Nephron (organoid): ENCODE results near the gene ZNF610.
A peak's percentile ranks its signal among the peaks of the same experiment; 100 is the strongest.
"Not testable (repeated sequence)": the region's sequence is repeated elsewhere in the genome, so short reads cannot be mapped to it uniquely, and the experiment has no call there.

Experiments
- H3K27ac Mint-ChIP-seq, 3 experiments: 2 replicates each; pipeline ENCODE4 v1.8.0; 2020; ENCODE audit warnings: mixed read lengths in 3 of 3, mild to moderate bottlenecking in 2 of 3, moderate library complexity in 1 of 3
- H3K27me3 Mint-ChIP-seq: 2 replicates; pipeline ENCODE4 v1.8.0; 2021; ENCODE audit warnings: low read depth, mild to moderate bottlenecking, moderate library complexity, mixed read lengths
- H3K36me3 Mint-ChIP-seq: 2 replicates; pipeline ENCODE4 v1.8.0; 2020; ENCODE audit warnings: low read depth, mixed read lengths
- H3K4me1 Mint-ChIP-seq: 2 replicates; pipeline ENCODE4 v1.8.0; 2020; ENCODE audit warnings: mixed read lengths
- H3K4me3 Mint-ChIP-seq, 3 experiments: 2 replicates each; pipeline ENCODE4 v1.8.0; 2020; ENCODE audit warnings: mild to moderate bottlenecking in 3 of 3, mixed read lengths in 3 of 3, moderate library complexity in 2 of 3
- H3K9me3 Mint-ChIP-seq: 2 replicates; pipeline ENCODE4 v1.8.0; 2020; ENCODE audit warnings: mixed read lengths
- TF ChIP-seq, protein P1 (sequence below), 3 experiments: fragments of 200-600 bp; sonication (generic); IDR thresholded peaks; one replicate each; pipeline ENCODE4 v1.5.0; 2021; ENCODE audit warnings: antibody characterized with exemption in 3 of 3; ENCODE audit not compliant: unreplicated experiment in 3 of 3

The ZNF610 gene

DNA sequence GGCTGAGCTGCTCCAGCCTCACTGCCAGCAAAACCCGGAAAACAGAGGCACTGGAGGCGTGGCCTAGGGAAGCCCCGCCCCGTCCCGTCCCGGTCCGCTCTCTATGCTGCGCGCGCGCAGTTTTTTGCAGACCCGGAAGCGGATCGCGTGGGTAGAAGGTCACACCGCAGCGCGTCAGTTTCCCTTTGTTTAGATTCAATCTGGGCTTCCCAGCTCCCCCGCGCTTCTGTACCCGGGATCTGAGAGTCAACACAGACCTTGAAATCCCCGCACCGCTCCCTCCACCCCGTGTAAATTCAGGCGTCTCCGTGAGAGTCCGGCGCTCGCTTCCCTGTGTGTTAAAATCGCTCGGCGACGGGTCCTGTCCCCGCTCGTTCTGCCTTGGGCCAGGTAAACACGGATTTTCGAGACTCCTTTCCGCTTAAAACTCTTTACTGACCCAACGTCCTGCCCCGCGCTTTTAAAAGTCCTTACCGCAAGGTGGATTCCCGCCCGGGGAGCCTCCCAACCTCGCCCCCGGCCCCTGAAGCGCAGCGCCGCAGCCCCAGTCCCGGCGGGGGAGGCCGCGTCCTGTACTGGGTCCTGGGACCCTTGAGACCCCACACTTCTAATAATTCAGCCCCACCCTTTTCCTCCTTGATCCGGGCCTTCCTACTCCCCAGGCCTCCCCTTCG is at the start of gene ZNF610:
Gene ZNF610 (plus strand): TSS at position 127 of the 674 bp plus-strand sequence. CDS start 12,930 bp downstream, outside the sequence.
- Mint-ChIP-seq H3K4me1 (peaks cover 18% of the 10 kb centered on the region), H3K27me3 (no peaks in the 10 kb centered on the region), H3K9me3 (peaks cover 26% of the 10 kb centered on the region), H3K27ac (peak within 1 kb of the TSS; percentile 87 to 97 (median 93)), H3K36me3 (peaks cover 57% of the 10 kb centered on the region), H3K4me3 (peak within 1 kb of the TSS; percentile 96 to 98 (median 96))
- TF ChIP-seq, protein P1, sequence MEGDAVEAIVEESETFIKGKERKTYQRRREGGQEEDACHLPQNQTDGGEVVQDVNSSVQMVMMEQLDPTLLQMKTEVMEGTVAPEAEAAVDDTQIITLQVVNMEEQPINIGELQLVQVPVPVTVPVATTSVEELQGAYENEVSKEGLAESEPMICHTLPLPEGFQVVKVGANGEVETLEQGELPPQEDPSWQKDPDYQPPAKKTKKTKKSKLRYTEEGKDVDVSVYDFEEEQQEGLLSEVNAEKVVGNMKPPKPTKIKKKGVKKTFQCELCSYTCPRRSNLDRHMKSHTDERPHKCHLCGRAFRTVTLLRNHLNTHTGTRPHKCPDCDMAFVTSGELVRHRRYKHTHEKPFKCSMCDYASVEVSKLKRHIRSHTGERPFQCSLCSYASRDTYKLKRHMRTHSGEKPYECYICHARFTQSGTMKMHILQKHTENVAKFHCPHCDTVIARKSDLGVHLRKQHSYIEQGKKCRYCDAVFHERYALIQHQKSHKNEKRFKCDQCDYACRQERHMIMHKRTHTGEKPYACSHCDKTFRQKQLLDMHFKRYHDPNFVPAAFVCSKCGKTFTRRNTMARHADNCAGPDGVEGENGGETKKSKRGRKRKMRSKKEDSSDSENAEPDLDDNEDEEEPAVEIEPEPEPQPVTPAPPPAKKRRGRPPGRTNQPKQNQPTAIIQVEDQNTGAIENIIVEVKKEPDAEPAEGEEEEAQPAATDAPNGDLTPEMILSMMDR (IDR thresholded peaks at IDR 0.05; ENCODE audit: unreplicated experiment in 3 of 3), result no peak

DNA sequence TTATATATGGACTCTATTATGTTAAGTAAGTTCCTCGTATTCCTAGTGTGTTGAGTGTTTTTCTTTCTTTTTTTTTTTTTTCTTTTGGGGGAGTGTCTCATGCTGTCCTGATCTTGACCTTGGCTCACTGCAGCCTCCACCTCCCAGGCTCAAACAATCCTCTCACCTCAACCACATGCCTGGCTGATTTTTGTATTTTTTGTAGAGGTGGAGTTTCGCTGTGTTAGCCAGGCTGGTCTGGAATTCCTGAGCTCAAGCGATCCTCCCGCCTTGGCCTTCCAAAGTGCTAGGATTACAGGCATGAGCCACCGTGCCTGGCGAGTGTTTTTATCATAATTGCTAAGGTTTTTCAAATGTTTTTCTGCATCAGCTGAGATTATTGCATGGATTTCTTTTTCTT is 49.8 kb upstream of the ZNF610 start:
- H3K27ac Mint-ChIP-seq, result no peak overlapping the region
- H3K9me3 Mint-ChIP-seq, result peaks cover 33% of the 10 kb centered on the region
- no peak overlapping the region for H3K4me3 Mint-ChIP-seq
- no peaks in the 10 kb centered on the region for H3K4me1 Mint-ChIP-seq
- peaks cover 3% of the 10 kb centered on the region for H3K27me3 Mint-ChIP-seq
- peaks cover 97% of the 10 kb centered on the region for H3K36me3 Mint-ChIP-seq
- TF ChIP-seq, protein P1 (IDR thresholded peaks at IDR 0.05; ENCODE audit: unreplicated experiment in 3 of 3), result no peak

DNA sequence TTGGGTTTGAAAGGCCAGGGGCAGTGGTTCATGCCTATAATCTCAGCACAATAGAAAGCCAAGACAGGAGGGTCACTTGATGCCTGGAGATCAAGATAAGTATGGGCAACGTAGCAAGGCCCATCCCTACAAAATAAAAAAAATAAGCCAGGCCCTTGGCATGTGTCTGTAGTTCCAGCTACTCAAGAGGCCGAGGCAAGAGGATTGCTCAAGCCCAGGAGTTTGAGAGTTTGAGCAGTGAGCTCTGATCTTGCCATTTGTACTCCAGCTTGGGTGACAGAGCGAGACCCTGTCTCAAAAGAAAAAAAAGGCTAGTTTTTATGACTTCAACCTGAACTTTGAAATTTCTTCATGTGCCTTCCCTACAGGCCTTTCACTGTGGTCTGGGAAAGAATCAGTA is 44.3 kb upstream of the ZNF610 start:
- Mint-ChIP-seq H3K27me3 (no peaks in the 10 kb centered on the region), H3K4me3 (no peak overlapping the region), H3K27ac (no peak overlapping the region), H3K4me1 (peaks cover 3% of the 10 kb centered on the region), H3K36me3 (peaks cover 81% of the 10 kb centered on the region), H3K9me3 (peaks cover 18% of the 10 kb centered on the region)
- TF ChIP-seq, protein P1 (IDR thresholded peaks at IDR 0.05; ENCODE audit: unreplicated experiment in 3 of 3), result no peak

DNA sequence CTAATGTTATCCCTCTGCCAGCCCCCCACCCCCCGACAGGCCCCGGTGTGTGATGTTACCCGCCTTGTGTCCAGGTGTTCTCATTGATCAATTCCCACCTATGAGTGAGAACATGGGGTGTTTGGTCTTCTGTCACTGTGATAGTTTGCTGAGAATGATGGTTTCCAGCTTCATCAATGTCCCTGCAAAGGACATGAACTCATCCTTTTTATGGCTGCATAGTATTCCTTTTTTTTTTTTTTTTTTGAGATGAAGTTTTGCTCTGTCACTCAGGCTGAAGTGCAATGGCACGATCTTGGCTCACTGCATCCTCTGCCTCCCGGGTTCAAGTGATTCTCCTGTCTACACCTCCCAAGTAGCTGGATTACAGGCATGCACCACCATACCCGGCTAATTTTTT is 43.1 kb upstream of the ZNF610 start:
- H3K4me1 Mint-ChIP-seq, H3K27me3 Mint-ChIP-seq, H3K27ac Mint-ChIP-seq, H3K4me3 Mint-ChIP-seq: not testable (repeated sequence)
- H3K9me3 Mint-ChIP-seq, result peaks cover 17% of the 10 kb centered on the region
- H3K36me3 Mint-ChIP-seq, result peaks cover 78% of the 10 kb centered on the region

DNA sequence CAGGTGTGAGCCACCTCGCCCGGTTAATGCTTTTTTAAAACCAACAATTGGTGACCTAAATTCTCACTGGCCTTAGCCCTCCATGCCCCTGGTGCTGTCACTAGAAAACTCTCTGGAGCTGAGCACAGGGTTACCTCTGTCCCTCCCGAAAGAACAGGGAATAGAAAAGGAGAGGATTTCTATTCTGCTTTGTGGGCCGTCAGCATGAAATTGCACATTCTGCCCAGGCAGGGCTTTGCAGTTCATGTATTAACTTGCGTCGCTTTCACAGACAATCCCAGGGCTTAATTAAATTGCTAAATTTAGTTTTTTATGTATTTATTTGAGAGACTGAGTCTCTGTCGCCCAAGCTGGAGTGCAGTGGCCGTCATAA is 39.7 kb upstream of the ZNF610 start:
- H3K4me1 Mint-ChIP-seq, result peaks cover 10% of the 10 kb centered on the region
- H3K36me3 Mint-ChIP-seq, result peaks cover 81% of the 10 kb centered on the region
- H3K4me3 Mint-ChIP-seq, result peak overlapping the region; percentile 88 to 91 (median 89)
- H3K9me3 Mint-ChIP-seq, result peaks cover 35% of the 10 kb centered on the region
- TF ChIP-seq, protein P1 (IDR thresholded peaks at IDR 0.05; ENCODE audit: unreplicated experiment in 3 of 3), result no peak
- no peaks in the 10 kb centered on the region for H3K27me3 Mint-ChIP-seq
- H3K27ac Mint-ChIP-seq, result peak overlapping the region; percentile 79 to 83 (median 82)

DNA sequence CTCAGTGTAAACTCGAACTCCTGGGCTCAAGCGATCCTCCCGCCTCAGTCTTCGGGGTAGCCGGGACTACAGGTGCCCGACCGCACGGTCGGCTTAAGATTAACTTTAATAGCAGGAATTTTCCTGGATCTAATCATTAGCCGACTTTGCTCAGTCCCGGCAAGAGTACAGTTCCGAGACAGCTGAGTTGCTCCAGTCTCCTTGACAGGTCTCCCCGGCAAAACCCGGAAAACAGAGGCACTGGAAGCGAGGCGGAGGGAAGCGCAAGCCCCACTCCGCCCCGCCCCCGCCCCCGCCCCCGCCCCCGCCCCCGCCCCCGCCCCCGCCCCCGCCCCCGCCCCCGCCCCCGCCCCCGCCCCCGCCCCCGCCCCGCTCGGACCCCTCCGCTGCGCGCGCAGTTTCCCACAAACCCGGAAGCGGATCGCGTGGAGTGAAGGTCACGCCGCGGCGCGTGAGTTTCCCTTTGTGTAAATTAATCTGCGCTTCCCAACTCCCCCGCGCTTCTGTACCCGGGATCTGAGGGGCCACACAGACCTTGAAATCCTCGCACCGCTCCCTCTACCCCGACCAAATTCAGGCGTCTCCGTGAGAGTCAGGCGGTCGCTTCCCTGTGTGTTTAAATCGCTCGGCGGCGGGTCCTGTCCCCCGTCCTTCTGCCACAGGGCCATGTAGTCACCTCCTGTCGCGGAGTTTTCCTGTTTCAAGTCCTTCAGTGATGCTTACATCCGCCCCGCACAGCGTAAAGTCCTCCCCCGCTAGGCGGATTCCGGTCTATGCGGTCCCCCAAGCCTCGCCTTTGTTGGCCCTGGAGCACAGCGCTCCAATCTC is 39.1 kb upstream of the ZNF610 start, which contains the start of gene ZNF480:
Gene ZNF480 (plus strand): TSS at position 397 of the 828 bp plus-strand sequence. CDS start 3,244 bp downstream, outside the sequence.
- H3K4me1 Mint-ChIP-seq, result peaks cover 10% of the 10 kb centered on the region
- peaks cover 81% of the 10 kb centered on the region for H3K36me3 Mint-ChIP-seq
- TF ChIP-seq, protein P1 (IDR thresholded peaks at IDR 0.05; ENCODE audit: unreplicated experiment in 3 of 3), result no peak
- H3K9me3 Mint-ChIP-seq, result peaks cover 40% of the 10 kb centered on the region
- peak within 1 kb of the TSS; percentile 79 to 89 (median 88) for H3K27ac Mint-ChIP-seq
- H3K27me3 Mint-ChIP-seq, result no peaks in the 10 kb centered on the region
- H3K4me3 Mint-ChIP-seq, result peak within 1 kb of the TSS; percentile 89 to 91 (median 90)
